ENCODE results near the gene MACROH2A1. TPM values are rescaled to one million over a fixed set of nuclear protein-coding genes. Genes with fewer than 3 reads are reported as not detected.
A peak's percentile ranks its signal among the peaks of the same experiment; 100 is the strongest.

Gene MACROH2A1
- polyA plus RNA-seq, 3 donors from 2014 or later, result 162 to 195 (median 168) TPM

GRCh38 chr5:135342551-135342875 is 56.5 kb downstream of the MACROH2A1 start:
- H3K9me3 Mint-ChIP-seq, result no peaks in the 10 kb centered on the region
- no peaks in the 10 kb centered on the region for H3K27me3 Mint-ChIP-seq (ENCODE audit: low read depth in 3 of 3)
- peaks cover 6 to 48% (median 29%) of the 10 kb centered on the region in 3 donors for H3K36me3 Mint-ChIP-seq
- H3K4me3 Mint-ChIP-seq, result no peak overlapping the region
- H3K27ac Mint-ChIP-seq, result no peak overlapping the region
- no peaks in the 10 kb centered on the region for H3K4me1 Mint-ChIP-seq
- no peak for DNase-seq

- Mint-ChIP-seq H3K9me3 (no peaks in the 10 kb centered on the region), H3K27ac (no peak overlapping the region), H3K27me3 (ENCODE audit: low read depth in 3 of 3) (no peaks in the 10 kb centered on the region), H3K36me3 (peaks cover 6 to 50% (median 29%) of the 10 kb centered on the region in 3 donors), H3K4me1 (no peaks in the 10 kb centered on the region), H3K4me3 (no peak overlapping the region)
- DNase-seq, result no peak
Measured at GRCh38 chr5:135341696-135342550, 57.1 kb downstream of the MACROH2A1 start.

GRCh38 chr5:135341016-135341666 is 57.9 kb downstream of the MACROH2A1 start:
- no peak overlapping the region for H3K4me3 Mint-ChIP-seq
- peaks cover 6 to 50% (median 29%) of the 10 kb centered on the region in 3 donors for H3K36me3 Mint-ChIP-seq
- H3K4me1 Mint-ChIP-seq, result no peaks in the 10 kb centered on the region
- DNase-seq, result no peak
- no peaks in the 10 kb centered on the region for H3K9me3 Mint-ChIP-seq
- peaks cover 0 to 1% (median 0%) of the 10 kb centered on the region in 3 donors for H3K27me3 Mint-ChIP-seq (ENCODE audit: low read depth in 3 of 3)
- peak overlapping the region in 2 of 6 donors; percentile 5 to 59 for H3K27ac Mint-ChIP-seq

GRCh38 chr5:135340568-135340967 is 58.5 kb downstream of the MACROH2A1 start:
- H3K9me3 Mint-ChIP-seq, result no peaks in the 10 kb centered on the region
- H3K36me3 Mint-ChIP-seq, result peaks cover 3 to 46% (median 25%) of the 10 kb centered on the region in 3 donors
- H3K4me1 Mint-ChIP-seq, result no peaks in the 10 kb centered on the region
- H3K27ac Mint-ChIP-seq, result no peak overlapping the region
- DNase-seq, result no peak
- no peak overlapping the region for H3K4me3 Mint-ChIP-seq
- H3K27me3 Mint-ChIP-seq (ENCODE audit: low read depth in 3 of 3), result peaks cover 0 to 2% (median 0%) of the 10 kb centered on the region in 3 donors

- Mint-ChIP-seq H3K27ac (no peak overlapping the region), H3K4me1 (no peaks in the 10 kb centered on the region), H3K36me3 (peaks cover under 1 to 47% (median 17%) of the 10 kb centered on the region in 3 donors), H3K9me3 (no peaks in the 10 kb centered on the region), H3K27me3 (ENCODE audit: low read depth in 3 of 3) (peaks cover 0 to 2% (median 0%) of the 10 kb centered on the region in 3 donors), H3K4me3 (no peak overlapping the region)
- DNase-seq, result no peak
Measured at GRCh38 chr5:135339623-135340022, 59.4 kb downstream of the MACROH2A1 start.

GRCh38 chr5:135339189-135339588 is 59.8 kb downstream of the MACROH2A1 start:
- no peaks in the 10 kb centered on the region for H3K4me1 Mint-ChIP-seq
- no peak overlapping the region for H3K4me3 Mint-ChIP-seq
- no peaks in the 10 kb centered on the region for H3K9me3 Mint-ChIP-seq
- no peak for DNase-seq
- peaks cover 5 to 49% (median 17%) of the 10 kb centered on the region in 3 donors for H3K36me3 Mint-ChIP-seq
- peaks cover 0 to 2% (median 0%) of the 10 kb centered on the region in 3 donors for H3K27me3 Mint-ChIP-seq (ENCODE audit: low read depth in 3 of 3)
- peak overlapping the region in 1 of 6 donors; percentile 31 for H3K27ac Mint-ChIP-seq

GRCh38 chr5:135337064-135337463 is 62.0 kb downstream of the MACROH2A1 start:
- Mint-ChIP-seq H3K4me1 (no peaks in the 10 kb centered on the region), H3K9me3 (no peaks in the 10 kb centered on the region), H3K4me3 (no peak overlapping the region), H3K36me3 (peaks cover 0 to 37% (median 6%) of the 10 kb centered on the region in 3 donors), H3K27ac (no peak overlapping the region), H3K27me3 (ENCODE audit: low read depth in 3 of 3) (peaks cover 0 to 2% (median 0%) of the 10 kb centered on the region in 3 donors)
- DNase-seq, result no peak

GRCh38 chr5:135335031-135335828 is 63.8 kb downstream of the MACROH2A1 start:
- no peak overlapping the region for H3K4me3 Mint-ChIP-seq
- peaks cover 0 to 31% (median 6%) of the 10 kb centered on the region in 3 donors for H3K36me3 Mint-ChIP-seq
- H3K27me3 Mint-ChIP-seq (ENCODE audit: low read depth in 3 of 3), result peaks cover 0 to 2% (median 0%) of the 10 kb centered on the region in 3 donors
- no peaks in the 10 kb centered on the region for H3K9me3 Mint-ChIP-seq
- DNase-seq, result no peak
- no peaks in the 10 kb centered on the region for H3K4me1 Mint-ChIP-seq
- H3K27ac Mint-ChIP-seq, result no peak overlapping the region

GRCh38 chr5:135333732-135334515 is 65.1 kb downstream of the MACROH2A1 start:
- H3K4me1 Mint-ChIP-seq, result no peaks in the 10 kb centered on the region
- H3K27me3 Mint-ChIP-seq (ENCODE audit: low read depth in 3 of 3), result peaks cover 0 to 2% (median 0%) of the 10 kb centered on the region in 3 donors
- H3K36me3 Mint-ChIP-seq, result peaks cover 0 to 31% (median 6%) of the 10 kb centered on the region in 3 donors
- no peaks in the 10 kb centered on the region for H3K9me3 Mint-ChIP-seq
- no peak overlapping the region for H3K4me3 Mint-ChIP-seq
- no peak for DNase-seq
- H3K27ac Mint-ChIP-seq, result no peak overlapping the region

- no peak overlapping the region for H3K4me3 Mint-ChIP-seq
- H3K4me1 Mint-ChIP-seq, result no peaks in the 10 kb centered on the region
- peaks cover 0 to 29% (median 6%) of the 10 kb centered on the region in 3 donors for H3K36me3 Mint-ChIP-seq
- H3K9me3 Mint-ChIP-seq, result no peaks in the 10 kb centered on the region
- H3K27ac Mint-ChIP-seq, result no peak overlapping the region
- H3K27me3 Mint-ChIP-seq (ENCODE audit: low read depth in 3 of 3), result peaks cover 0 to 3% (median 2%) of the 10 kb centered on the region in 3 donors
- no peak for DNase-seq
Measured at GRCh38 chr5:135332519-135333150, 66.4 kb downstream of the MACROH2A1 start.

- Mint-ChIP-seq H3K36me3 (peaks cover 0 to 26% (median 6%) of the 10 kb centered on the region in 3 donors), H3K4me1 (no peaks in the 10 kb centered on the region), H3K9me3 (no peaks in the 10 kb centered on the region), H3K27ac (no peak overlapping the region), H3K4me3 (no peak overlapping the region), H3K27me3 (ENCODE audit: low read depth in 3 of 3) (peaks cover 0 to 3% (median 2%) of the 10 kb centered on the region in 3 donors)
- DNase-seq, result no peak
Measured at GRCh38 chr5:135331612-135332011, 67.4 kb downstream of the MACROH2A1 start.

- DNase-seq, result no peak
- peaks cover 0 to 3% (median 0%) of the 10 kb centered on the region in 3 donors for H3K27me3 Mint-ChIP-seq (ENCODE audit: low read depth in 3 of 3)
- H3K4me3 Mint-ChIP-seq, result no peak overlapping the region
- H3K27ac Mint-ChIP-seq, result no peak overlapping the region
- H3K4me1 Mint-ChIP-seq, result no peaks in the 10 kb centered on the region
- H3K36me3 Mint-ChIP-seq, result peaks cover 0 to 26% (median 6%) of the 10 kb centered on the region in 3 donors
- H3K9me3 Mint-ChIP-seq, result no peaks in the 10 kb centered on the region
Measured at GRCh38 chr5:135330798-135331096, 68.3 kb downstream of the MACROH2A1 start.

All from immature natural killer cell (primary cell).